OCI-LY1 (cell line): ENCODE results near the gene MED29.

Source experiments
- EZH2 ChIP-seq: fragments of 200-600 bp; sonication (generic), shearing (Covaris generic); IDR thresholded peaks from 2 replicates; pipeline ENCODE4 v1.8.0; 2017; ENCODE audit warnings: borderline replicate concordance, mixed run types, mild to moderate bottlenecking, antibody characterized with exemption, low read length, moderate library complexity, mixed read lengths
- TF ChIP-seq, protein P1 (sequence below): fragments of 200-600 bp; sonication (generic), shearing (Covaris generic); IDR thresholded peaks from 2 replicates; pipeline ENCODE4 v1.5.1; 2017; ENCODE audit warnings: mild to moderate bottlenecking, antibody characterized with exemption, low read length, moderate library complexity, mixed read lengths

DNA sequence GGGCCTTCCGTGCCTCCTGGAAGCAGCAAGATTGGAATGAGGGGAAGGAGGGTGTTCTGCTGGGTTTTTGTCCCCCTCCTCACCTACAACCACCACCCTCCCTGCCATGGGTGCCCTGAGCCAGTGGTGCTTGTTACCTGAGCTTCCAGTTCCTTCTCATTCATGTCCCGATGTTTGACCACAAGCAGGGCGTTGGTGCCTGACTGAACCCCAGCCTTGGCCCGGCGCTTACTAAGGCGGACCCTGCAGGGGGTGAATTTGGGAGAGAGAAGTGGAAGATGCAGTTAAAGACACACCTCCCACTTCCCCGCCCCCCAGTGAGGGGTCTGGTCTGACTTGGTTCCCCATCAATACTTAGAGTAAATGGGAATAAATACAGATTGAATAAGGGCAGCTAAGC, 4.6 kb upstream of the MED29 start:
- TF ChIP-seq, protein P1, sequence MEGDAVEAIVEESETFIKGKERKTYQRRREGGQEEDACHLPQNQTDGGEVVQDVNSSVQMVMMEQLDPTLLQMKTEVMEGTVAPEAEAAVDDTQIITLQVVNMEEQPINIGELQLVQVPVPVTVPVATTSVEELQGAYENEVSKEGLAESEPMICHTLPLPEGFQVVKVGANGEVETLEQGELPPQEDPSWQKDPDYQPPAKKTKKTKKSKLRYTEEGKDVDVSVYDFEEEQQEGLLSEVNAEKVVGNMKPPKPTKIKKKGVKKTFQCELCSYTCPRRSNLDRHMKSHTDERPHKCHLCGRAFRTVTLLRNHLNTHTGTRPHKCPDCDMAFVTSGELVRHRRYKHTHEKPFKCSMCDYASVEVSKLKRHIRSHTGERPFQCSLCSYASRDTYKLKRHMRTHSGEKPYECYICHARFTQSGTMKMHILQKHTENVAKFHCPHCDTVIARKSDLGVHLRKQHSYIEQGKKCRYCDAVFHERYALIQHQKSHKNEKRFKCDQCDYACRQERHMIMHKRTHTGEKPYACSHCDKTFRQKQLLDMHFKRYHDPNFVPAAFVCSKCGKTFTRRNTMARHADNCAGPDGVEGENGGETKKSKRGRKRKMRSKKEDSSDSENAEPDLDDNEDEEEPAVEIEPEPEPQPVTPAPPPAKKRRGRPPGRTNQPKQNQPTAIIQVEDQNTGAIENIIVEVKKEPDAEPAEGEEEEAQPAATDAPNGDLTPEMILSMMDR = no peak
- TF ChIP-seq EZH2 = no peak
